ENCODE results near the gene ADO.

- TF ChIP-seq GATA2 (IDR thresholded peaks at IDR 0.05; ENCODE audit: low read depth, low read length), result no peak
- TF ChIP-seq GATA3 (IDR thresholded peaks at IDR 0.05; ENCODE audit: low read depth, low read length), result no peak
These were observed 46.1 kb downstream of the ADO start for GRCh38 chr10:62850646-62851045.
